Esophagus muscularis mucosa (tissue), 4 donors: ENCODE measurements around the gene MAP4K5. TPM values are rescaled to one million over a fixed set of nuclear protein-coding genes. Genes with fewer than 3 reads are reported as not detected.
A peak's percentile ranks its signal among the peaks of the same experiment; 100 is the strongest.

Source experiments
- DNase-seq: peaks from one replicate; pipeline ENCODE4 v3.0.0-alpha.2; 2017; ENCODE audit errors: extremely low spot score
- H3K27ac ChIP-seq, 4 donors: fragments of 200-600 bp; sonication (generic); replicated peaks in 1 of 4; 1 replicate in 3 of 4; 2 replicates in 1 of 4; pipeline ENCODE4 v1.5.1; 2016 to 2019; ENCODE audit warnings: mild to moderate bottlenecking in 1 of 4
- H3K27me3 ChIP-seq, 4 donors: fragments of 200-600 bp; sonication (generic); one replicate each; pipeline versions ENCODE4 v1.5.1 to v1.6.0; 2016 to 2019
- H3K36me3 ChIP-seq, 4 donors: fragments of 200-600 bp; sonication (generic); one replicate each; pipeline ENCODE4 v1.5.1; 2016 to 2019
- H3K4me1 ChIP-seq, 4 donors: fragments of 200-600 bp; sonication (generic); one replicate each; pipeline ENCODE4 v1.5.1; 2016 to 2019
- H3K4me3 ChIP-seq, 4 donors: fragments of 200-600 bp; sonication (generic); 1 replicate in 2 of 4; 2 replicates in 2 of 4; pipeline ENCODE4 v1.5.1; 2016 to 2019; ENCODE audit warnings: mild to moderate bottlenecking in 4 of 4, moderate library complexity in 1 of 4
- H3K9me3 ChIP-seq, 4 donors: fragments of 200-600 bp; sonication (generic); 1 replicate in 3 of 4; 2 replicates in 1 of 4; pipeline ENCODE4 v1.5.1; 2016 to 2019
- EP300 ChIP-seq: sonication (generic); formaldehyde crosslinking; IDR thresholded peaks from one replicate; pipeline ENCODE4 v1.6.1; 2017; ENCODE audit warnings: antibody characterized with exemption
- POLR2A ChIP-seq: fragments of 450-650 bp; IDR thresholded peaks from one replicate; pipeline ENCODE4 v1.6.1; 2017; ENCODE audit warnings: antibody characterized with exemption, moderate library complexity, mild to moderate bottlenecking, low read depth
- POLR2AphosphoS5 ChIP-seq, 2 donors: sonication (generic); formaldehyde crosslinking; IDR thresholded peaks; one replicate each; pipeline ENCODE4 v1.6.1; 2017; ENCODE audit warnings: antibody characterized with exemption in 2 of 2
- WGBS: methylation state at CpG from one replicate; pipeline ENCODE4 v1.1.5; 2018; 5-methylcytosine and 5-hydroxymethylcytosine counted together
- intact Hi-C: fragments of 100-400 bp; cut with DNase I; formaldehyde crosslinking; loops from one replicate; pipeline ENCODE4 v1.15.1; 2023
- total RNA-seq, 4 donors: library from RNA; depleted of rRNA; stranded (reverse); fragments of >200 nt; gene quantifications; one replicate each; pipeline versions ENCODE4 v1.1.0 to v1.2.1, GENCODE V29; 2016
- TF ChIP-seq, protein P1 (sequence below), 3 experiments: fragments of 200-600 bp in 2 of 3; fragments of 450-650 bp in 1 of 3; sonication (generic) in 2 of 3; IDR thresholded peaks; one replicate each; pipeline ENCODE4 v1.5.1; 2017 to 2019; ENCODE audit warnings: antibody characterized with exemption in 3 of 3, mild to moderate bottlenecking in 2 of 3, moderate library complexity in 1 of 3

MAP4K5 gene
- total RNA-seq, 4 donors from 2014 or later: 84.4 to 108 (median 91.2) TPM

DNA sequence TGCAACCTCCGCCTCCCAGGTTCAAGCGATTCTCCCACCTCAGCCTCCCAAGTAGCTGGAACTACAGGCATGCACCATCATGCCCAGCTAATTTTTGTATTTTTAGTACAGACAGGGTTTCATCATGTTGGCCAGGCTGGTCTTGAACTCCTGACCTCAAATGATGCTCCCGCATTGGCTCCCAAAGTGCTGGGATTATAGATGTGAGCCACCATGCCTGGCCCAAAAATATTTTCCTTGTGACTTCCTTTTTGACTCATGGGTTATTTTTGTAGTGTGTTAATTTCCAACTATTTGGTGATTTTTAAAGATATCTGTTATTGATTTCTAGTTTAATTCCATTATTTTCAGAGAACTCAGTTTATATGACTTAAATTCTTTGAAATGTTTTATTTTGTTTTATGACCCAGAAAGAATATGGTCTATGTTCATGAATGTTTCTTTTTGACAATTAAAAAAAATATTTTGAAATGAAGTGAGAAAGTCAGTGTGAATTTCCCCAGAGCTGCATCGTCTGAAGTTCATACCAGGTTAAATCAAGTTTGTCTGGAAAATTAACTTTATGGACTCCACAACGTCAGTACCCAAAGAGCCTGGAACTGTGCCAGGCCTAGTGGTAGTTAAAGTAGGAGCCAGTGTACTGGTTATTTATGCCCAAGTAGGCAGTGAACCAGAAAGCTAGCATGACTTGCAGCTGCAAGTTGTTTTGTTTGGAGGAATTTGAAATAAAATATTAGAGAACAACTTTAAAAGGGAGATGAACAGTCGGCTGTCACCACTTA lies 132.9 kb downstream of the MAP4K5 start:
- H3K27ac ChIP-seq: no peak overlapping the region
- 66% methylated on average over 6 of the region's 6 CpGs for WGBS
- TF ChIP-seq, protein P1, sequence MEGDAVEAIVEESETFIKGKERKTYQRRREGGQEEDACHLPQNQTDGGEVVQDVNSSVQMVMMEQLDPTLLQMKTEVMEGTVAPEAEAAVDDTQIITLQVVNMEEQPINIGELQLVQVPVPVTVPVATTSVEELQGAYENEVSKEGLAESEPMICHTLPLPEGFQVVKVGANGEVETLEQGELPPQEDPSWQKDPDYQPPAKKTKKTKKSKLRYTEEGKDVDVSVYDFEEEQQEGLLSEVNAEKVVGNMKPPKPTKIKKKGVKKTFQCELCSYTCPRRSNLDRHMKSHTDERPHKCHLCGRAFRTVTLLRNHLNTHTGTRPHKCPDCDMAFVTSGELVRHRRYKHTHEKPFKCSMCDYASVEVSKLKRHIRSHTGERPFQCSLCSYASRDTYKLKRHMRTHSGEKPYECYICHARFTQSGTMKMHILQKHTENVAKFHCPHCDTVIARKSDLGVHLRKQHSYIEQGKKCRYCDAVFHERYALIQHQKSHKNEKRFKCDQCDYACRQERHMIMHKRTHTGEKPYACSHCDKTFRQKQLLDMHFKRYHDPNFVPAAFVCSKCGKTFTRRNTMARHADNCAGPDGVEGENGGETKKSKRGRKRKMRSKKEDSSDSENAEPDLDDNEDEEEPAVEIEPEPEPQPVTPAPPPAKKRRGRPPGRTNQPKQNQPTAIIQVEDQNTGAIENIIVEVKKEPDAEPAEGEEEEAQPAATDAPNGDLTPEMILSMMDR (IDR thresholded peaks at IDR 0.05): no peak
- TF ChIP-seq EP300 (no peak), POLR2A (no peak), POLR2AphosphoS5 (IDR thresholded peaks at IDR 0.05) (no peak)
- H3K4me1 ChIP-seq: peaks cover 7 to 36% (median 27%) of the 10 kb centered on the region in 4 donors
- intact Hi-C loops: loop anchor here (5.0 to 10.0 kb wide), 2 partner anchors 55 to 133 kb away; partner anchors contain the start of gene MAP4K5
- H3K9me3 ChIP-seq: no peaks in the 10 kb centered on the region
- no peak overlapping the region for H3K4me3 ChIP-seq
- peaks cover 0 to 5% (median 0%) of the 10 kb centered on the region in 4 donors for H3K27me3 ChIP-seq
- H3K36me3 ChIP-seq: no peaks in the 10 kb centered on the region
- no peak for DNase-seq

DNA sequence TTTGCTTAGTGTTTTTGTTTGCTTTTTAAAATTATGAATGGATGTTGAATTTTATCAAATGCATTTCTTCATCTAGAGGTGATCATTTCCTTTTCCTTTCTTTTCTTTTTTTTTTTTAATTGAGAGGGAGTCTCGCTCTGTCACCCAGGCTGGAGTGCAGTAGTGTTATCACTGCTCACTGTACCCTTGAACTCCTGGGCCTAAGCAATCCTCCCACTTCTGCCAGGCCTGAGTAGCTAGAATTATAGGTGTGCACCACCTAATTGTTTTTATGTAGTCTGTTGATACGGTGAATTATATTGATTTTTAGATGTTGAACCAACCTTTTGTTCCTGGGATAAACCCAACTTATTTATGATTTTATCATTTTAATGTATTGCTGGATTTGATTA lies 134.2 kb downstream of the MAP4K5 start:
- H3K36me3 ChIP-seq: no peaks in the 10 kb centered on the region
- H3K9me3 ChIP-seq: no peaks in the 10 kb centered on the region
- WGBS: 86% methylated on average over 2 of the region's 2 CpGs
- H3K4me3 ChIP-seq: no peak overlapping the region
- TF ChIP-seq POLR2A (no peak), POLR2AphosphoS5 (IDR thresholded peaks at IDR 0.05) (no peak), EP300 (no peak)
- TF ChIP-seq, protein P1 (IDR thresholded peaks at IDR 0.05): no peak
- peaks cover 0 to 5% (median 0%) of the 10 kb centered on the region in 4 donors for H3K27me3 ChIP-seq
- no peak for DNase-seq
- intact Hi-C loops: loop anchor here (5.0 to 10.0 kb wide), 2 partner anchors 53 to 134 kb away; partner anchors contain the start of gene MAP4K5
- H3K27ac ChIP-seq: peak overlapping the region in 1 of 4 donors; percentile 89
- H3K4me1 ChIP-seq: peaks cover 7 to 36% (median 29%) of the 10 kb centered on the region in 4 donors

- Histone ChIP-seq H3K27me3 (peaks cover 0 to 5% (median 0%) of the 10 kb centered on the region in 4 donors), H3K4me1 (peaks cover 7 to 36% (median 29%) of the 10 kb centered on the region in 4 donors), H3K36me3 (no peaks in the 10 kb centered on the region), H3K9me3 (no peaks in the 10 kb centered on the region), H3K27ac (peak overlapping the region; percentile 73 to 89 (median 82)), H3K4me3 (peak overlapping the region; percentile 68 to 93 (median 76))
- TF ChIP-seq POLR2AphosphoS5 (IDR thresholded peaks at IDR 0.05): no peak
- DNase-seq: peak; percentile 87
- WGBS: 22% methylated on average over 9 of the region's 9 CpGs
- intact Hi-C loops: loop anchor here (2.0 to 10.0 kb wide), 3 partner anchors 53 to 135 kb away; partner anchors contain the start of gene MAP4K5
Observed at GRCh38 chr14:50397390-50398188, 134.8 kb downstream of the MAP4K5 start.

DNA sequence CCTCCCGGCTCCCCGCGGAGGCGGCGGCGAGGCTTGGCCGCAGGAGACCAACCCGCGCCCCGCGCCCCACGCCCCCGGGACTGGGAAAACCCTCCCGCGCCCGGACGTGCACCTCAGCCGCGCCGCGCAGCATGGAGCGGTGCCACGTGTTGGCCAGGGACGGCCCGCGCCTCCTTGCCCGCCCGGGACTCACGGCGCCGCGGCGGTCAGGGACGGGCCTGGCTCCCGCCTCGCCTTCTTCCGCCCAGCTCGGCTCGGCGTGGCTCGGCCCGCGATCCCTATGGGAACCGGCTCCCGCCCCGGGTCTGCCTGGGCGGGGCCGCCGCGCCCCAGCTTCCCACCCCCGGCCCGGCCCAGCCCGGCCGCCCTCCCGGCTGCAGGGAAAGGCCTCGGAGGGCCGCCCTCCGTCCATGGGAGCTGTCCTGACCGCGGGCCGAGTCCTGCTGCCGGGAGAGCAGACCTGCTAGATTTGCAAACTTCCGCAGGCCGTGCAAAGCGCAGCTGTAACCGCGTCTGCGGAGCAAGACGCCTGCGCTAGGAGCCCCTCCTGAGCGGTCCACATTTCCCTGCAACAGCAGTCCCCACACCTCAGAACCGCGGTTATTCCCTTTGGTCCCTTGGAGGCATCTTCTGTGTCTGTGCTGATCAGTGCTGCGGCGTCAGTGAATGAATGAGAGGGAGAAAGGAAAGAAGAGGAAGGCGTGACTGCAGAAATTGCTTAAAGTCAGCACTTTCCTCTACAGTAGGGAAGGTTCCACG lies 135.6 kb downstream of the MAP4K5 start, which contains the start of gene CDKL1:
Gene CDKL1 (minus strand): TSS at position 251 of the 759 bp plus-strand sequence. CDS start 1,013 bp downstream, outside the sequence.
- Histone ChIP-seq H3K9me3 (no peaks in the 10 kb centered on the region), H3K27ac (peak within 1 kb of the TSS; percentile 73 to 89 (median 82)), H3K4me3 (peak within 1 kb of the TSS; percentile 68 to 93 (median 76)), H3K36me3 (no peaks in the 10 kb centered on the region), H3K27me3 (peaks cover 0 to 5% (median 0%) of the 10 kb centered on the region in 4 donors), H3K4me1 (peaks cover 7 to 36% (median 29%) of the 10 kb centered on the region in 4 donors)
- TF ChIP-seq, protein P1 (IDR thresholded peaks at IDR 0.05): no peak
- TF ChIP-seq POLR2AphosphoS5 (IDR thresholded peaks at IDR 0.05) (no peak), POLR2A (no peak), EP300 (no peak)
- intact Hi-C loops: loop anchor here (2.0 to 10.0 kb wide), 3 partner anchors 52 to 135 kb away; partner anchors contain the start of gene MAP4K5
- no peak for DNase-seq
- 0% methylated on average over 12 of the region's 77 CpGs for WGBS
